H1 (cell line): ENCODE results near the gene SUB1. TPM values are rescaled to one million over a fixed set of nuclear protein-coding genes. Genes with fewer than 3 reads are reported as not detected.

Experiments used
- SUZ12 ChIP-seq: fragments of 200-600 bp; sonication (generic); IDR thresholded peaks from 2 replicates; pipeline ENCODE4 v1.6.1; 2012; ENCODE audit warnings: mild to moderate bottlenecking, inconsistent platforms, low read length, moderate library complexity, mixed read lengths
- TAF1 ChIP-seq: IDR thresholded peaks from 2 replicates; pipeline ENCODE4 v1.6.1; 2011; ENCODE audit warnings: mild to moderate bottlenecking, low read depth, low read length
- polyA plus RNA-seq, 7 experiments: library from polyadenylated mRNA; depleted of rRNA in 3 of 7; stranded (reverse) in 5 of 7; unstranded in 2 of 7; fragments of >200 nt in 5 of 7; fragments of 200-250 nt in 2 of 7; gene quantifications; 1 replicate in 5 of 7; 2 replicates in 1 of 7; 4 replicates in 1 of 7; pipeline versions ENCODE4 v1.2.1 to v1.2.3, GENCODE V29; 2011 to 2013; ENCODE audit warnings: missing spikeins in 2 of 7, mixed read lengths in 2 of 7
- total RNA-seq: library from RNA; stranded (reverse); fragmentation: NEBNext Ultra II Directional; extraction: Animal tissue kit (Norgen Biotek cat#: 25700); gene quantifications from 2 replicates; pipeline ENCODE4 v1.2.1, GENCODE V29; 2021
- TF ChIP-seq, protein P1 (sequence below): fragments of 300-600 bp; sonication (generic); IDR thresholded peaks from 2 replicates; pipeline ENCODE4 v1.7.1; 2012; ENCODE audit warnings: low read length, moderate library complexity, mild to moderate bottlenecking, inconsistent platforms; ENCODE audit not compliant: insufficient replicate concordance
- TF ChIP-seq, protein P2 (sequence below): IDR thresholded peaks from 2 replicates; pipeline ENCODE4 v1.6.1; 2012; ENCODE audit warnings: inconsistent platforms

Gene SUB1
- total and polyA plus RNA-seq, 2 of the 8 experiments (the other 6 are each of a cell fraction or from before 2014, with no cell fraction given), result 83.9 to 325 TPM

DNA sequence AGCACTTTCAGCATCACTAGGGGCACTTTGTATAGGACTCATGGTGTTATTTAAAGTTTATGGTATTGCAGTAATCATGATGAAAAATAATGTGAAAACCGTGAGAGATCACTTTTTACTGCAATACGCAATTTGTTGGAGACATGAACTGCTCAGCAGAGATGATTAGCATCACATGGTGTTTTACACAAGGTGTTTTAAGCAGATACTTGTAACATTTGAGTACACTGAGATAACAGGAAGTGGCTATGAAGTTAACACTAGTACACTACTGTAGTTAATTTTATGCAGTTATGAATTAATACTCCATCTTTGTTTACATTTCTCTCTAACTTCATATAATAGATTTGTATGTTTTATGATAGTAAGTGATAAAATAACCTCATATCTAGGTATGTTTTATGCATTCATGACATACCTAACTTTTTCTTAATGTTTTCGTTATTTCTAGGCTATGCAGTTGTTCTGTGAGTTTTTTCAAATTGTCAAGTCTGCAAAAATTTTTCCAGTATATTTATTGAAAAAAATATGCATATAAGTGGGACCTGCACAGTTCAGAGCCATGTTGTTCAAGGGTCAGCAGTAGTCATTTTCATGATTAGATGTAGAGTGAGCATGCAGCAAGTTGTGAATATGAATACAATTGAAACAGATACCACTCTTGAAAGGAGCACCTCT is 13.0 kb downstream of the SUB1 start (continued):
- TF ChIP-seq, protein P1, sequence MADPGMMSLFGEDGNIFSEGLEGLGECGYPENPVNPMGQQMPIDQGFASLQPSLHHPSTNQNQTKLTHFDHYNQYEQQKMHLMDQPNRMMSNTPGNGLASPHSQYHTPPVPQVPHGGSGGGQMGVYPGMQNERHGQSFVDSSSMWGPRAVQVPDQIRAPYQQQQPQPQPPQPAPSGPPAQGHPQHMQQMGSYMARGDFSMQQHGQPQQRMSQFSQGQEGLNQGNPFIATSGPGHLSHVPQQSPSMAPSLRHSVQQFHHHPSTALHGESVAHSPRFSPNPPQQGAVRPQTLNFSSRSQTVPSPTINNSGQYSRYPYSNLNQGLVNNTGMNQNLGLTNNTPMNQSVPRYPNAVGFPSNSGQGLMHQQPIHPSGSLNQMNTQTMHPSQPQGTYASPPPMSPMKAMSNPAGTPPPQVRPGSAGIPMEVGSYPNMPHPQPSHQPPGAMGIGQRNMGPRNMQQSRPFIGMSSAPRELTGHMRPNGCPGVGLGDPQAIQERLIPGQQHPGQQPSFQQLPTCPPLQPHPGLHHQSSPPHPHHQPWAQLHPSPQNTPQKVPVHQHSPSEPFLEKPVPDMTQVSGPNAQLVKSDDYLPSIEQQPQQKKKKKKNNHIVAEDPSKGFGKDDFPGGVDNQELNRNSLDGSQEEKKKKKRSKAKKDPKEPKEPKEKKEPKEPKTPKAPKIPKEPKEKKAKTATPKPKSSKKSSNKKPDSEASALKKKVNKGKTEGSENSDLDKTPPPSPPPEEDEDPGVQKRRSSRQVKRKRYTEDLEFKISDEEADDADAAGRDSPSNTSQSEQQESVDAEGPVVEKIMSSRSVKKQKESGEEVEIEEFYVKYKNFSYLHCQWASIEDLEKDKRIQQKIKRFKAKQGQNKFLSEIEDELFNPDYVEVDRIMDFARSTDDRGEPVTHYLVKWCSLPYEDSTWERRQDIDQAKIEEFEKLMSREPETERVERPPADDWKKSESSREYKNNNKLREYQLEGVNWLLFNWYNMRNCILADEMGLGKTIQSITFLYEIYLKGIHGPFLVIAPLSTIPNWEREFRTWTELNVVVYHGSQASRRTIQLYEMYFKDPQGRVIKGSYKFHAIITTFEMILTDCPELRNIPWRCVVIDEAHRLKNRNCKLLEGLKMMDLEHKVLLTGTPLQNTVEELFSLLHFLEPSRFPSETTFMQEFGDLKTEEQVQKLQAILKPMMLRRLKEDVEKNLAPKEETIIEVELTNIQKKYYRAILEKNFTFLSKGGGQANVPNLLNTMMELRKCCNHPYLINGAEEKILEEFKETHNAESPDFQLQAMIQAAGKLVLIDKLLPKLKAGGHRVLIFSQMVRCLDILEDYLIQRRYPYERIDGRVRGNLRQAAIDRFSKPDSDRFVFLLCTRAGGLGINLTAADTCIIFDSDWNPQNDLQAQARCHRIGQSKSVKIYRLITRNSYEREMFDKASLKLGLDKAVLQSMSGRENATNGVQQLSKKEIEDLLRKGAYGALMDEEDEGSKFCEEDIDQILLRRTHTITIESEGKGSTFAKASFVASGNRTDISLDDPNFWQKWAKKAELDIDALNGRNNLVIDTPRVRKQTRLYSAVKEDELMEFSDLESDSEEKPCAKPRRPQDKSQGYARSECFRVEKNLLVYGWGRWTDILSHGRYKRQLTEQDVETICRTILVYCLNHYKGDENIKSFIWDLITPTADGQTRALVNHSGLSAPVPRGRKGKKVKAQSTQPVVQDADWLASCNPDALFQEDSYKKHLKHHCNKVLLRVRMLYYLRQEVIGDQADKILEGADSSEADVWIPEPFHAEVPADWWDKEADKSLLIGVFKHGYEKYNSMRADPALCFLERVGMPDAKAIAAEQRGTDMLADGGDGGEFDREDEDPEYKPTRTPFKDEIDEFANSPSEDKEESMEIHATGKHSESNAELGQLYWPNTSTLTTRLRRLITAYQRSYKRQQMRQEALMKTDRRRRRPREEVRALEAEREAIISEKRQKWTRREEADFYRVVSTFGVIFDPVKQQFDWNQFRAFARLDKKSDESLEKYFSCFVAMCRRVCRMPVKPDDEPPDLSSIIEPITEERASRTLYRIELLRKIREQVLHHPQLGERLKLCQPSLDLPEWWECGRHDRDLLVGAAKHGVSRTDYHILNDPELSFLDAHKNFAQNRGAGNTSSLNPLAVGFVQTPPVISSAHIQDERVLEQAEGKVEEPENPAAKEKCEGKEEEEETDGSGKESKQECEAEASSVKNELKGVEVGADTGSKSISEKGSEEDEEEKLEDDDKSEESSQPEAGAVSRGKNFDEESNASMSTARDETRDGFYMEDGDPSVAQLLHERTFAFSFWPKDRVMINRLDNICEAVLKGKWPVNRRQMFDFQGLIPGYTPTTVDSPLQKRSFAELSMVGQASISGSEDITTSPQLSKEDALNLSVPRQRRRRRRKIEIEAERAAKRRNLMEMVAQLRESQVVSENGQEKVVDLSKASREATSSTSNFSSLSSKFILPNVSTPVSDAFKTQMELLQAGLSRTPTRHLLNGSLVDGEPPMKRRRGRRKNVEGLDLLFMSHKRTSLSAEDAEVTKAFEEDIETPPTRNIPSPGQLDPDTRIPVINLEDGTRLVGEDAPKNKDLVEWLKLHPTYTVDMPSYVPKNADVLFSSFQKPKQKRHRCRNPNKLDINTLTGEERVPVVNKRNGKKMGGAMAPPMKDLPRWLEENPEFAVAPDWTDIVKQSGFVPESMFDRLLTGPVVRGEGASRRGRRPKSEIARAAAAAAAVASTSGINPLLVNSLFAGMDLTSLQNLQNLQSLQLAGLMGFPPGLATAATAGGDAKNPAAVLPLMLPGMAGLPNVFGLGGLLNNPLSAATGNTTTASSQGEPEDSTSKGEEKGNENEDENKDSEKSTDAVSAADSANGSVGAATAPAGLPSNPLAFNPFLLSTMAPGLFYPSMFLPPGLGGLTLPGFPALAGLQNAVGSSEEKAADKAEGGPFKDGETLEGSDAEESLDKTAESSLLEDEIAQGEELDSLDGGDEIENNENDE, result no peak
- TF ChIP-seq, protein P2, sequence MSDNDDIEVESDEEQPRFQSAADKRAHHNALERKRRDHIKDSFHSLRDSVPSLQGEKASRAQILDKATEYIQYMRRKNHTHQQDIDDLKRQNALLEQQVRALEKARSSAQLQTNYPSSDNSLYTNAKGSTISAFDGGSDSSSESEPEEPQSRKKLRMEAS, result no peak
- no peak for TF ChIP-seq SUZ12
- no peak for TF ChIP-seq TAF1
